Measurements from ENCODE around the gene SHC3. TPM values are rescaled to one million over a fixed set of nuclear protein-coding genes. Genes with fewer than 3 reads are reported as not detected.

Gene SHC3, protein sequence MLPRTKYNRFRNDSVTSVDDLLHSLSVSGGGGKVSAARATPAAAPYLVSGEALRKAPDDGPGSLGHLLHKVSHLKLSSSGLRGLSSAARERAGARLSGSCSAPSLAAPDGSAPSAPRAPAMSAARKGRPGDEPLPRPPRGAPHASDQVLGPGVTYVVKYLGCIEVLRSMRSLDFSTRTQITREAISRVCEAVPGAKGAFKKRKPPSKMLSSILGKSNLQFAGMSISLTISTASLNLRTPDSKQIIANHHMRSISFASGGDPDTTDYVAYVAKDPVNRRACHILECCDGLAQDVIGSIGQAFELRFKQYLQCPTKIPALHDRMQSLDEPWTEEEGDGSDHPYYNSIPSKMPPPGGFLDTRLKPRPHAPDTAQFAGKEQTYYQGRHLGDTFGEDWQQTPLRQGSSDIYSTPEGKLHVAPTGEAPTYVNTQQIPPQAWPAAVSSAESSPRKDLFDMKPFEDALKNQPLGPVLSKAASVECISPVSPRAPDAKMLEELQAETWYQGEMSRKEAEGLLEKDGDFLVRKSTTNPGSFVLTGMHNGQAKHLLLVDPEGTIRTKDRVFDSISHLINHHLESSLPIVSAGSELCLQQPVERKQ
- not detected for total RNA-seq

DNA sequence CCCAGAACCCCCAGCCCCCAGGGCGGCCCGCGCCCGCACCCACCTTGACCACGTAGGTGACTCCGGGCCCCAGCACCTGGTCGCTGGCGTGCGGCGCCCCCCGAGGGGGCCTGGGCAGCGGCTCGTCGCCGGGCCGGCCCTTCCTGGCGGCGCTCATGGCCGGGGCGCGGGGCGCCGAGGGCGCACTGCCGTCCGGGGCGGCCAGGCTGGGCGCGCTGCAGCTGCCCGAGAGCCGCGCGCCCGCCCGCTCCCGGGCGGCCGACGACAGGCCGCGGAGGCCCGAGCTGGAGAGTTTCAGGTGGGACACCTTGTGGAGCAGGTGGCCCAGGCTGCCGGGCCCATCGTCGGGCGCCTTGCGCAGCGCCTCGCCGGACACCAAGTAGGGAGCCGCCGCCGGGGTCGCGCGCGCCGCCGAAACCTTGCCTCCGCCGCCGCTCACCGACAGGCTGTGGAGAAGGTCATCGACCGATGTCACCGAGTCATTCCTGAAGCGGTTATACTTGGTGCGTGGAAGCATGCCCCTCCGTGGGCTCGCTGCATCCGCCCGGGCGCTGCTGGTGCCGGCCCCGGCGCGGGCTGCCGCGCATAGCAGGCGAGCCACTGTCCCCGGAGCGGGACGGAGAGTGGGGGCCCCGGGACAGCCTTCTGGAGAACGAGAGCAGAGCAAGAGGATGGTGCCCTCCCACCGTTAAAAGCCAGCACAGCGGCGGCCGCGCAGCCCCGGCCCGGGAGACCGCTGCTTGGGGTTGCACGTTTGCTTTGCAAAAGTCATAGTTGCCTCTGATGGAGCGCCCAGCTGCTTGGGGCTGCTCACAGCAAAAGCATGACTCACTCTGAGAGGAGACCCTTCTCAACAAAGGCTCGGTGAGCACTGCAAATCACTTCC is at the start of gene SHC3:
Gene SHC3, minus strand, starts transcription at position 875 of the 886 bp plus-strand sequence. Its CDS starts 358 bp downstream, at position 517.

DNA sequence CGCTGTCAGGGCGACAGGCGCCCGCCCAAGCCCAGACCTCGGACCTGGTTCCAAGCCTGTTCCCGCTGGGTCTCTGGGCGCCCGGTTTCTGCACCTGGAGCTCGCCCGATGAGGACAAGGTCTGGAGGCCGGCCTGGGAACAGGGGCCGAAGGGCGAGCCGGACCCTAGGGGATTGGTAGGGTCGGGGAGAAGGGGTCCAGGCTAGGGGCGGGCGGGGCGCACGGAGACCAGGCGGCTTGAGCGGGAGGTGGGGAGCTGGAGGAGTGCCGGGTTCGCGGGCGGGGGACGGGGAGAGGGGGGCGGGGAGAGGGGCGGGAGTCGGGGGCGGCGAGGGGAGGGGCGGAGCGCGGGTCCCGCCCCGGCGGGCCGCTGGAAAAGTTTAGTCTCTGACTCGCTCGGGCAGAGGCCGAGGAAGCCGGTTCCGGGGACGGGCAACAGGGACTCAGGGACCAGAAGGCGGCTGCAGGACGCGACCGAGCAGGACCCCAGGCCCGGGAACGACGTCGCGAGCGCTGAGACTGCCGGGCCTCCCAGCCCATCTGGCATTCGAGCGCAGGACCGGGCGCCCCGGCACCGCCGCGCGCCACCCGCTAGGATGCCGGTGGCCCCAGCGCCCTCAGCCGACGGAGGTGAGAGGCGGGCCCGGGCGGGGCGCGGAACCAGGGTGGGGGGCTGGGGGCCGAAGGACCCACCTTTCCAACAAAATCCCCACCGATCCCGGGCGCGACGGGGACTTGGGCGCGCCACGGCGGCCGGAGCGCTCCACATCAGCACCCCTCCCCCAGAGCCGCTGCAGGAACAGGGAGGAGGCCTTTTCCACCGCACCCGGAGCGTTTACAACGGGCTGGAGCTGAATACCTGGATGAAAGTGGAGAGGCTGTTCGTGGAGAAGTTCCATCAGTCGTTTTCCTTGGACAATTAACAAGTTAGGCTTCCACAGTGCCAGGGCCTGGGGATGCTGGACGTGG is 187.3 kb downstream of the SHC3 start, which contains the start of gene S1PR3:
Gene S1PR3, plus strand, starts transcription at position 403 of the 969 bp plus-strand sequence. CDS start 9,733 bp downstream, outside the sequence.

Other genes with a start within 250 kb of the SHC3 start
- gene S1PR3, start 187.3 kb downstream of the SHC3 start, total RNA-seq, result under 1 TPM; 0.05 to 0.08 TPM
- 100 to 1,000 TPM; 115 to 118 TPM for gene CKS2, start 132.4 kb upstream of the SHC3 start, total RNA-seq
- 10 to 100 TPM; 43.2 to 46.5 TPM for gene SECISBP2, start 139.7 kb upstream of the SHC3 start, total RNA-seq